SU-DHL-6 (cell line): Measurements from ENCODE around the gene PNMA5.

Experiments used
- H2AFZ ChIP-seq: fragments of 200-600 bp; sonication (generic); 2 replicates; pipeline ENCODE4 v1.6.1; 2014; ENCODE audit warnings: low read depth, mild to moderate bottlenecking, moderate library complexity, mixed read lengths, antibody characterized with exemption, low read length; ENCODE audit not compliant: severe bottlenecking
- H3F3A ChIP-seq: fragments of 200-600 bp; shearing (Covaris generic); 2 replicates; pipeline ENCODE4 v1.6.0; 2016; ENCODE audit warnings: antibody characterized with exemption, mild to moderate bottlenecking; ENCODE audit not compliant: insufficient read depth
- H3K27ac ChIP-seq: fragments of 200-600 bp; sonication (generic); 2 replicates; pipeline ENCODE4 v1.5.1; 2016; ENCODE audit warnings: low read depth, mild to moderate bottlenecking, low read length, moderate library complexity, mixed read lengths
- H3K27me3 ChIP-seq: fragments of 200-600 bp; sonication (generic), shearing (Covaris generic); 2 replicates; pipeline ENCODE4 v1.6.0; 2014; ENCODE audit warnings: mild to moderate bottlenecking, low read length
- H3K36me3 ChIP-seq: fragments of 200-600 bp; sonication (generic); 2 replicates; pipeline ENCODE4 v1.6.1; 2014; ENCODE audit warnings: mild to moderate bottlenecking, low read length, mixed read lengths
- H3K4me2 ChIP-seq: fragments of 300-600, 200-600 bp; shearing (Covaris generic), sonication (generic); 2 replicates; pipeline ENCODE4 v1.6.0; 2014; ENCODE audit warnings: low read length, low read depth, mild to moderate bottlenecking; ENCODE audit not compliant: poor library complexity, severe bottlenecking
- H3K4me3 ChIP-seq: fragments of 200-600 bp; sonication (generic); 2 replicates; pipeline ENCODE4 v1.5.1; 2014; ENCODE audit warnings: antibody characterized with exemption, low read length, mild to moderate bottlenecking, mixed read lengths; ENCODE audit not compliant: insufficient read depth, poor library complexity, severe bottlenecking
- H3K79me2 ChIP-seq: fragments of 200-600 bp; sonication (generic); 2 replicates; pipeline ENCODE4 v1.6.1; 2014; ENCODE audit warnings: mild to moderate bottlenecking, low read length, moderate library complexity; ENCODE audit not compliant: insufficient read depth
- H3K9ac ChIP-seq: fragments of 200-600 bp; sonication (generic); 2 replicates; pipeline ENCODE4 v1.7.0; 2014; ENCODE audit warnings: mild to moderate bottlenecking, low read length
- H3K9me2 ChIP-seq: fragments of 200-600 bp; sonication (generic); replicated peaks from 2 replicates; pipeline ENCODE4 v1.6.1; 2014; ENCODE audit warnings: low read length; ENCODE audit not compliant: insufficient read depth
- H3K9me3 ChIP-seq: fragments of 200-600 bp; sonication (generic); 2 replicates; pipeline ENCODE4 v1.6.1; 2014; ENCODE audit warnings: low read length, mixed read lengths; ENCODE audit not compliant: insufficient read depth
- H4K20me1 ChIP-seq: fragments of 200-600 bp; sonication (generic); 2 replicates; pipeline ENCODE4 v1.6.1; 2014; ENCODE audit warnings: low read depth, mild to moderate bottlenecking, antibody characterized with exemption, low read length, moderate library complexity, mixed read lengths
- EZH2phosphoT487 ChIP-seq: fragments of 200-600 bp; sonication (generic), shearing (Covaris generic); conservative IDR thresholded peaks from 2 replicates; pipeline ENCODE4 v1.6.1; 2018; ENCODE audit warnings: mild to moderate bottlenecking, antibody characterized with exemption, low read length, moderate library complexity, mixed read lengths
- TF ChIP-seq, protein P1 (sequence below): fragments of 200-600 bp; sonication (generic); IDR thresholded peaks from one replicate; pipeline ENCODE4 v1.5.1; 2017; ENCODE audit warnings: antibody characterized with exemption, mild to moderate bottlenecking, low read length, moderate library complexity; ENCODE audit not compliant: insufficient read depth, poor library complexity, severe bottlenecking

The PNMA5 gene

DNA sequence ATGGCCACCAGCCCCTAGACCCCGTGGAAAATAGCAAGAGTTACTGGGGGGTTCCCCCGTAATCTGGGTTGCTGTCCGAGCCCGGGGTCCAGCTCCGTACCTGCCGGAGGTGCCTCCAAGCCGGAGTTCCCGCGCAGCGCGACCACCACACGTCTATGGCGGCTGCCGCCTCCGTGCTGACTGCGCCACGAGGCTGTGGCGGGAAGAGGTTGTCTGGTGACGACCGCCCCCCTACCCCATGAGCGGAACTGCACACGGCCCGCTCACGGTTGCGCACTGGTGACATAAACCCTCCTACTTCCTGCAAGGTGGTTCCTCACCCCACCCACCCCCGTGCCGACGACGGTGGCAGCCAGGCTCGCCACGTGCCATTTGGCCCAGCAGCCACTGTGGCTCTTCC lies at the start of gene PNMA5:
Gene PNMA5 (minus strand): TSS at position 184 of the 400 bp plus-strand sequence. CDS start 2,518 bp downstream, outside the sequence.
- no peak within 1 kb of the TSS for H2AFZ ChIP-seq
- no peaks in the 10 kb centered on the region for H3F3A ChIP-seq
- no peak within 1 kb of the TSS for H3K9ac ChIP-seq
- no peaks in the 10 kb centered on the region for H4K20me1 ChIP-seq
- no peak within 1 kb of the TSS for H3K27ac ChIP-seq
- no peaks in the 10 kb centered on the region for H3K27me3 ChIP-seq
- no peak within 1 kb of the TSS for H3K4me2 ChIP-seq
- no peaks in the 10 kb centered on the region for H3K9me2 ChIP-seq
- no peaks in the 10 kb centered on the region for H3K9me3 ChIP-seq
- H3K4me3 ChIP-seq, result no peak within 1 kb of the TSS
- H3K36me3 ChIP-seq, result no peaks in the 10 kb centered on the region
- TF ChIP-seq EZH2phosphoT487, result no peak
- TF ChIP-seq, protein P1, sequence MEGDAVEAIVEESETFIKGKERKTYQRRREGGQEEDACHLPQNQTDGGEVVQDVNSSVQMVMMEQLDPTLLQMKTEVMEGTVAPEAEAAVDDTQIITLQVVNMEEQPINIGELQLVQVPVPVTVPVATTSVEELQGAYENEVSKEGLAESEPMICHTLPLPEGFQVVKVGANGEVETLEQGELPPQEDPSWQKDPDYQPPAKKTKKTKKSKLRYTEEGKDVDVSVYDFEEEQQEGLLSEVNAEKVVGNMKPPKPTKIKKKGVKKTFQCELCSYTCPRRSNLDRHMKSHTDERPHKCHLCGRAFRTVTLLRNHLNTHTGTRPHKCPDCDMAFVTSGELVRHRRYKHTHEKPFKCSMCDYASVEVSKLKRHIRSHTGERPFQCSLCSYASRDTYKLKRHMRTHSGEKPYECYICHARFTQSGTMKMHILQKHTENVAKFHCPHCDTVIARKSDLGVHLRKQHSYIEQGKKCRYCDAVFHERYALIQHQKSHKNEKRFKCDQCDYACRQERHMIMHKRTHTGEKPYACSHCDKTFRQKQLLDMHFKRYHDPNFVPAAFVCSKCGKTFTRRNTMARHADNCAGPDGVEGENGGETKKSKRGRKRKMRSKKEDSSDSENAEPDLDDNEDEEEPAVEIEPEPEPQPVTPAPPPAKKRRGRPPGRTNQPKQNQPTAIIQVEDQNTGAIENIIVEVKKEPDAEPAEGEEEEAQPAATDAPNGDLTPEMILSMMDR, result no peak
- H3K79me2 ChIP-seq, result no peaks in the 10 kb centered on the region

DNA sequence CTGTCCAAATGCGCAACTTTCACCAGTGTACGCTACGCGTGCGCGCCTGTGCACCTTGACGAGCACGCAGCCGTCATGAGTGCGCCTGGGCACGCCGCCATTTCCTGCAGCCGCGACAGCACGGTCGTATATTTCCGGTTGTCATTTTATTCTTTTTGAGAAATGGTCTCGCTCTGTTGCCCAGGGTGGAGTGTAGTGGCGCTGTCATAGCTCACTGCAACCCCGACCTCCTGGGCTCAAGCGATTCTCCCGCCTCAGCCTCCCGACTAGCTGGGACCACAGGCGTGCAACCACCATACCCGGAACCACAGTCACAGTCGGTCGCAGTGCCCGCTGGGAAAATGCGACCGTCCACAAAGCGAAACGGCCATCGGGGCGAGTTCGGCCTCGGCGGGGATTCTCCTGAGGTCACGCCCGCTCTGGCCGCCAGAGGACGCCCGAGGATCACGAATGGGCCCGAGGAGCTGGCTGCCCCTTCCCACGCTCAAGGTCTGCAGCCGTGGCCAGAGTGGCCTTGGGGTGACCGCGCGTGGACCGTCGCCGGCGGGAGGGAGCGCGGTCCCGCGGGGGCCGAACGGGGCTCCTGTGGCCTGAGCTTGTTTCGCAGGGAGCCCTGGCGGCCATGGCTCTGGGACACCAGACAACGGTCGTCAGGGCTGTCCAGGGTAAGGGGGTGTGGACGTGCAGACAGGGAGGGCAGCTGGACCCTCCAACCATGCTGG lies 38.6 kb upstream of the PNMA5 start:
- H3K9ac ChIP-seq, result peak overlapping the region; percentile 24; the same call in 1 of the 2 replicates
- no peak for TF ChIP-seq EZH2phosphoT487
- TF ChIP-seq, protein P1, result peak; percentile 27
- no peaks in the 10 kb centered on the region for H4K20me1 ChIP-seq
- H3K27ac ChIP-seq, result no peak overlapping the region
- H3K36me3 ChIP-seq, result no peaks in the 10 kb centered on the region
- no peaks in the 10 kb centered on the region for H3K27me3 ChIP-seq
- H3K9me2 ChIP-seq, result no peaks in the 10 kb centered on the region
- H3F3A ChIP-seq, result no peaks in the 10 kb centered on the region
- H3K4me3 ChIP-seq, result peak overlapping the region; percentile 18
- H3K79me2 ChIP-seq, result no peaks in the 10 kb centered on the region
- peak overlapping the region; percentile 94 for H2AFZ ChIP-seq
- H3K4me2 ChIP-seq, result peak overlapping the region; percentile 59
- no peaks in the 10 kb centered on the region for H3K9me3 ChIP-seq

- no peaks in the 10 kb centered on the region for H3F3A ChIP-seq
- no peak overlapping the region for H3K27ac ChIP-seq
- no peaks in the 10 kb centered on the region for H3K9me2 ChIP-seq
- H3K4me2 ChIP-seq, result no peak overlapping the region
- H3K79me2 ChIP-seq, result no peaks in the 10 kb centered on the region
- no peak overlapping the region for H2AFZ ChIP-seq
- H3K4me3 ChIP-seq, result no peak overlapping the region
- H3K36me3 ChIP-seq, result no peaks in the 10 kb centered on the region
- no peaks in the 10 kb centered on the region for H3K27me3 ChIP-seq
- TF ChIP-seq, protein P1, result no peak
- no peak for TF ChIP-seq EZH2phosphoT487
- H3K9me3 ChIP-seq, result no peaks in the 10 kb centered on the region
- H4K20me1 ChIP-seq, result no peaks in the 10 kb centered on the region
- no peak overlapping the region for H3K9ac ChIP-seq
Measured at GRCh38 chrX:153030801-153031200, 36.9 kb upstream of the PNMA5 start.
